ENCODE data around the gene LPIN1. TPM values are rescaled to one million over a fixed set of nuclear protein-coding genes. Genes with fewer than 3 reads are reported as not detected.

Gene LPIN1
- total RNA-seq, 2 donors from 2014 or later, result 38.7 to 69.1 TPM

Small RNAs within 50 kb of the gene (microRNA-seq; reads per million reads assigned to microRNA genes)
- 0 reads per million in 2 donors for gene MIR4262
- 0 reads per million in 2 donors for gene MIR548S

Other genes starting within 250 kb of the LPIN1 start
- gene GREB1, start 212.6 kb upstream of the LPIN1 start, total RNA-seq, result 1 to 10 TPM; 7.2 to 9.6 TPM
- under 1 TPM in 1 of 2 donors, not detected in 1; 0.24 TPM for gene NTSR2, start 76.4 kb upstream of the LPIN1 start, total RNA-seq

Measured in left cardiac atrium (tissue), 2 donors.